ENCODE measurements around the gene ATRN. TPM values are rescaled to one million over a fixed set of nuclear protein-coding genes. Genes with fewer than 3 reads are reported as not detected.

ATRN gene
- total and polyA plus RNA-seq, 2 donors (not counting 3 experiments of a cell fraction or from before 2014, with no cell fraction given) = 32.3 to 33.1 TPM

DNA sequence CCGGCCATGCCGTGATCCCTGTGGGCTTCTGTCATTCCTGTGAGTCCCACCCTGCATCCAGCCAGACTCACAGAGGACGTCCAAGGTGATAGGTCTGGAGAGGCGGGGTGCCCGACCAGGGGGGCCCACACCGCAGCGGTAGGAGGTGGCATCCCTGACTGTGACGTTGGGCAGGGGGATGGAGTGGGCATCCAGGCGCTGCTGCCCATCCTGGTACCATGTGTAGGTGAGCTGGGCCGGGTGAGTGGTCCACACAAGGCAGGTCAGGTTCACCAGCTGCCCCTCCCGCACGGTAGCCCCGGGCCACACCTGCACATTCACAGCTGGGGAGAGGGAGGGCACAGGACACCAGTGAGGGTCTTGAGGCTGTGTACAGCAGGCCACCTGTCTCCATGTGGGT is 222.6 kb downstream of the ATRN start:
- Histone ChIP-seq H3K27me3 (ENCODE audit: control insufficient read depth in 2 of 2, insufficient read depth in 2 of 2, low read length in 2 of 2) (no peaks in the 10 kb centered on the region), H3K4me2 (ENCODE audit: insufficient read depth, low read length) (no peak overlapping the region), H3K9me1 (replicated peaks; ENCODE audit: control insufficient read depth, extremely low read depth, insufficient read depth, low read length) (no peaks in the 10 kb centered on the region), H3K9ac (replicated peaks; ENCODE audit: extremely low read depth, insufficient read depth, low read length) (no peak overlapping the region), H2AFZ (ENCODE audit: low read depth, low read length) (no peak overlapping the region), H3K36me3 (ENCODE audit: control insufficient read depth in 2 of 2, extremely low read depth in 1 of 2, insufficient read depth in 2 of 2, low read length in 2 of 2) (no peaks in the 10 kb centered on the region), H4K20me1 (replicated peaks; ENCODE audit: control insufficient read depth, extremely low read depth, insufficient read depth, low read length) (no peaks in the 10 kb centered on the region), H3K79me2 (ENCODE audit: control insufficient read depth, insufficient read depth, low read length) (no peaks in the 10 kb centered on the region), H3K4me1 (ENCODE audit: control insufficient read depth, extremely low read depth, insufficient read depth, low read length) (no peaks in the 10 kb centered on the region), H3K27ac (ENCODE audit: insufficient read depth, low read depth, low read length) (no peak overlapping the region), H3K9me3 (replicated peaks; ENCODE audit: control insufficient read depth, insufficient read depth, low read length) (no peaks in the 10 kb centered on the region), H3K4me3 (replicated peaks in 1 of 3; ENCODE audit: insufficient read depth in 1 of 3, low read depth in 1 of 3, low read length in 3 of 3) (no peak overlapping the region)
- TF ChIP-seq MYC (IDR thresholded peaks at IDR 0.05; ENCODE audit: low read depth, low read length) (no peak), FOS (IDR thresholded peaks at IDR 0.05; ENCODE audit: borderline replicate concordance, insufficient read depth, low read length) (no peak), POLR2AphosphoS5 (IDR thresholded peaks at IDR 0.05; ENCODE audit: insufficient read depth, low read depth, low read length) (no peak), EZH2 (IDR thresholded peaks at IDR 0.05; ENCODE audit: borderline replicate concordance, low read depth, low read length, severe bottlenecking) (no peak), POLR2A (IDR thresholded peaks at IDR 0.05; ENCODE audit: low read depth, low read length) (no peak), JUN (IDR thresholded peaks at IDR 0.05; ENCODE audit: borderline replicate concordance, insufficient read depth, insufficient read length, low read depth) (no peak), GATA2 (IDR thresholded peaks at IDR 0.05; ENCODE audit: insufficient read depth, insufficient read length, low read depth, low read length) (no peak)
- TF ChIP-seq, protein P1, sequence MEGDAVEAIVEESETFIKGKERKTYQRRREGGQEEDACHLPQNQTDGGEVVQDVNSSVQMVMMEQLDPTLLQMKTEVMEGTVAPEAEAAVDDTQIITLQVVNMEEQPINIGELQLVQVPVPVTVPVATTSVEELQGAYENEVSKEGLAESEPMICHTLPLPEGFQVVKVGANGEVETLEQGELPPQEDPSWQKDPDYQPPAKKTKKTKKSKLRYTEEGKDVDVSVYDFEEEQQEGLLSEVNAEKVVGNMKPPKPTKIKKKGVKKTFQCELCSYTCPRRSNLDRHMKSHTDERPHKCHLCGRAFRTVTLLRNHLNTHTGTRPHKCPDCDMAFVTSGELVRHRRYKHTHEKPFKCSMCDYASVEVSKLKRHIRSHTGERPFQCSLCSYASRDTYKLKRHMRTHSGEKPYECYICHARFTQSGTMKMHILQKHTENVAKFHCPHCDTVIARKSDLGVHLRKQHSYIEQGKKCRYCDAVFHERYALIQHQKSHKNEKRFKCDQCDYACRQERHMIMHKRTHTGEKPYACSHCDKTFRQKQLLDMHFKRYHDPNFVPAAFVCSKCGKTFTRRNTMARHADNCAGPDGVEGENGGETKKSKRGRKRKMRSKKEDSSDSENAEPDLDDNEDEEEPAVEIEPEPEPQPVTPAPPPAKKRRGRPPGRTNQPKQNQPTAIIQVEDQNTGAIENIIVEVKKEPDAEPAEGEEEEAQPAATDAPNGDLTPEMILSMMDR (IDR thresholded peaks at IDR 0.05; ENCODE audit: extremely low read depth in 1 of 2, insufficient read depth in 1 of 2, low read depth in 1 of 2, low read length in 2 of 2) = no peak
- TF ChIP-seq, protein P2, sequence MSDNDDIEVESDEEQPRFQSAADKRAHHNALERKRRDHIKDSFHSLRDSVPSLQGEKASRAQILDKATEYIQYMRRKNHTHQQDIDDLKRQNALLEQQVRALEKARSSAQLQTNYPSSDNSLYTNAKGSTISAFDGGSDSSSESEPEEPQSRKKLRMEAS (IDR thresholded peaks at IDR 0.05; ENCODE audit: insufficient read depth, insufficient read length) = no peak
- dilution Hi-C loops (cut with MboI; ENCODE audit: extremely low pct_ligation_motif_present, low sequenced_read_pairs) = no loop called here
- intact Hi-C loops (cut with micrococcal nuclease) = no loop called here
- no peak for FAIRE-seq
- no TSS peak for BruUV-seq (replicated peaks)
- ChIA-PET POLR2A (no interaction called here), CTCF (interaction anchor here (5.0 to 12.6 kb wide), 2 partner anchors 16 to 17 kb away, joined by 39 to 112 read pairs; no protein-coding TSS in a partner anchor)
- DNase-seq (ENCODE audit: low read depth, low spot score) = no peak
